ENCODE measurements around the gene BRAF.
"Not testable (repeated sequence)": the region's sequence is repeated elsewhere in the genome, so short reads cannot be mapped to it uniquely, and the experiment has no call there.

Gene BRAF

GRCh38 chr7:140876519-140877248 lies 48.0 kb downstream of the BRAF start:
- DNase-seq (ENCODE audit: low read depth in 2 of 2): no peak

- DNase-seq (ENCODE audit: low read depth in 2 of 2): no peak
Measured at GRCh38 chr7:140873434-140873833, 51.3 kb downstream of the BRAF start.

GRCh38 chr7:140870003-140870402 lies 54.7 kb downstream of the BRAF start:
- no peak for DNase-seq (ENCODE audit: low read depth in 2 of 2)

GRCh38 chr7:140869430-140869829 lies 55.3 kb downstream of the BRAF start:
- DNase-seq (ENCODE audit: low read depth in 2 of 2): no peak

GRCh38 chr7:140867467-140868462 lies 57.0 kb downstream of the BRAF start:
- DNase-seq (ENCODE audit: low read depth in 2 of 2): no peak

GRCh38 chr7:140866926-140867325 lies 57.8 kb downstream of the BRAF start:
- DNase-seq (ENCODE audit: low read depth in 2 of 2): no peak

GRCh38 chr7:140864732-140865131 lies 60.0 kb downstream of the BRAF start:
- no peak for DNase-seq (ENCODE audit: low read depth in 2 of 2)

GRCh38 chr7:140863867-140864266 lies 60.9 kb downstream of the BRAF start:
- no peak for DNase-seq (ENCODE audit: low read depth in 2 of 2)

- no peak for DNase-seq (ENCODE audit: low read depth in 2 of 2)
Measured at GRCh38 chr7:140863184-140863583, 61.5 kb downstream of the BRAF start.

GRCh38 chr7:140857048-140857447 lies 67.7 kb downstream of the BRAF start:
- no peak for DNase-seq (ENCODE audit: low read depth in 2 of 2)

- DNase-seq (ENCODE audit: low read depth in 2 of 2): no peak
Measured at GRCh38 chr7:140841166-140841715, 83.5 kb downstream of the BRAF start.

GRCh38 chr7:140831724-140832123 lies 93.0 kb downstream of the BRAF start:
- no peak for DNase-seq (ENCODE audit: low read depth in 2 of 2)

- DNase-seq (ENCODE audit: low read depth in 2 of 2): no peak
Measured at GRCh38 chr7:140829720-140830119, 95.0 kb downstream of the BRAF start.

- no peak for DNase-seq (ENCODE audit: low read depth in 2 of 2)
Measured at GRCh38 chr7:140828741-140829140, 96.0 kb downstream of the BRAF start.

- DNase-seq (ENCODE audit: low read depth in 2 of 2): not testable (repeated sequence)
Measured at GRCh38 chr7:140817383-140817782, 107.3 kb downstream of the BRAF start.

GRCh38 chr7:140810830-140811556 lies 113.7 kb downstream of the BRAF start:
- DNase-seq (ENCODE audit: low read depth in 2 of 2): peak; percentile 17 to 29

- no peak for DNase-seq (ENCODE audit: low read depth in 2 of 2)
Measured at GRCh38 chr7:140810385-140810784, 114.3 kb downstream of the BRAF start.

- no peak for DNase-seq (ENCODE audit: low read depth in 2 of 2)
Measured at GRCh38 chr7:140778975-140779374, 145.8 kb downstream of the BRAF start.

GRCh38 chr7:140778568-140778967 lies 146.2 kb downstream of the BRAF start:
- DNase-seq (ENCODE audit: low read depth in 2 of 2): no peak

- DNase-seq (ENCODE audit: low read depth in 2 of 2): no peak
Measured at GRCh38 chr7:140774371-140774770, 150.4 kb downstream of the BRAF start.

GRCh38 chr7:140773104-140773503 lies 151.6 kb downstream of the BRAF start:
- no peak for DNase-seq (ENCODE audit: low read depth in 2 of 2)

- no peak for DNase-seq (ENCODE audit: low read depth in 2 of 2)
Measured at GRCh38 chr7:140771826-140772225, 152.9 kb downstream of the BRAF start.
